Measurements from ENCODE around the gene MMP14. TPM values are rescaled to one million over a fixed set of nuclear protein-coding genes. Genes with fewer than 3 reads are reported as not detected.

MMP14 gene
- total RNA-seq, 1 experiment from 2014 or later = 17.8 TPM

- Histone ChIP-seq H3K9me2 (ENCODE audit: insufficient read depth) (no peaks in the 10 kb centered on the region), H3K9me3 (ENCODE audit: control insufficient read depth in 1 of 2, insufficient read depth in 1 of 2, low read depth in 1 of 2, low read length in 2 of 2) (no peaks in the 10 kb centered on the region), H4K20me1 (ENCODE audit: insufficient read depth) (no peaks in the 10 kb centered on the region), H3K79me2 (ENCODE audit: insufficient read depth, low read length) (no peaks in the 10 kb centered on the region; the same call in 1 of the 2 replicates), H3K4me1 (ENCODE audit: control insufficient read depth in 1 of 2, insufficient read depth in 2 of 2, low read length in 2 of 2) (peaks cover 31 to 43% of the 10 kb centered on the region in 2 experiments), H3K27me3 (ENCODE audit: insufficient read depth, low read length) (no peaks in the 10 kb centered on the region), H3K27ac (ENCODE audit: low read depth, low read length) (peak overlapping the region; percentile 93), H2AFZ (ENCODE audit: low read depth, low read length, poor library complexity, severe bottlenecking) (peak overlapping the region; percentile 61), H3K9ac (ENCODE audit: low read length) (peak overlapping the region; percentile 72), H3K4me2 (ENCODE audit: low read length) (peak overlapping the region; percentile 79), H3K36me3 (ENCODE audit: control insufficient read depth in 1 of 2, insufficient read depth in 2 of 2, low read length in 2 of 2) (no peaks in the 10 kb centered on the region), H3K4me3 (replicated peaks in 1 of 2; ENCODE audit: low read depth in 1 of 2, low read length in 2 of 2) (peak overlapping the region; percentile 60 to 68)
- DNase-seq (ENCODE audit: low read depth, low spot score) = peak; percentile 49
- no TSS peak for BruUV-seq (replicated peaks)
- RAD21 ChIA-PET (ENCODE audit: low non-redundant PET in 1 of 2, low total read pairs in 2 of 2, uncharacterized antibody in 2 of 2, unreplicated experiment in 2 of 2) = no interaction called here
- peak; percentile 81 for ATAC-seq
- TF ChIP-seq SIN3A (IDR thresholded peaks at IDR 0.05; ENCODE audit: low read depth) (0 out of 2 replicates have a peak, but pooled peaks have one; percentile 38), SP1 (IDR thresholded peaks at IDR 0.05; ENCODE audit: low read depth) (no peak), CEBPB (IDR thresholded peaks at IDR 0.05; ENCODE audit: low read depth) (no peak), POLR2A (IDR thresholded peaks at IDR 0.05; ENCODE audit: borderline replicate concordance, extremely low read depth, insufficient read depth, insufficient read length) (peak; percentile 66), ZNF274 (IDR thresholded peaks at IDR 0.05; ENCODE audit: low read depth, low read length) (no peak), ZFX (IDR thresholded peaks at IDR 0.05) (peak; percentile 77), MAX (IDR thresholded peaks at IDR 0.05) (peak; percentile 95), SRF (IDR thresholded peaks at IDR 0.05; ENCODE audit: low read depth) (no peak), CTCF (IDR thresholded peaks at IDR 0.05 in 2 of 3, conservative IDR thresholded peaks at IDR 0.05 in 1 of 3; ENCODE audit: borderline replicate concordance in 1 of 3, insufficient read depth in 1 of 3, low read depth in 2 of 3, low read length in 2 of 3) (no peak; a peak in 1 of 6 replicates), POLR2AphosphoS5 (IDR thresholded peaks at IDR 0.05; ENCODE audit: low read depth, low read length) (peak; percentile 78), EGR1 (IDR thresholded peaks at IDR 0.05; ENCODE audit: low read depth) (peak; percentile 73), ELF1 (IDR thresholded peaks at IDR 0.05; ENCODE audit: borderline replicate concordance, low read depth) (no peak), CBX3 (IDR thresholded peaks at IDR 0.05; ENCODE audit: low read depth) (no peak), TCF7L2 (IDR thresholded peaks at IDR 0.05; ENCODE audit: borderline replicate concordance, extremely low read depth, insufficient read depth, insufficient read length) (no peak), EZH2phosphoT487 (IDR thresholded peaks at IDR 0.05; ENCODE audit: borderline replicate concordance) (no peak)
- TF ChIP-seq, protein P1, sequence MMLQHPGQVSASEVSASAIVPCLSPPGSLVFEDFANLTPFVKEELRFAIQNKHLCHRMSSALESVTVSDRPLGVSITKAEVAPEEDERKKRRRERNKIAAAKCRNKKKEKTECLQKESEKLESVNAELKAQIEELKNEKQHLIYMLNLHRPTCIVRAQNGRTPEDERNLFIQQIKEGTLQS (IDR thresholded peaks at IDR 0.05) = no peak
- CTCF ChIA-PET = interaction anchor here (1.0 to 7.0 kb wide), 3 partner anchors 13 to 316 kb away, joined by 3 to 51 read pairs (median 6); partner anchors contain the start of gene LRP10
- intact Hi-C loops (cut with micrococcal nuclease) = loop anchor here (1.0 kb wide), 1 partner anchor 14 kb away; no protein-coding TSS in a partner anchor
- POLR2A ChIA-PET = interaction anchor here (0.7 to 1.1 kb wide), 4 partner anchors 14 to 16 kb away, joined by 3 to 5 read pairs (median 4); partner anchors contain the start of gene LRP10
Observed at GRCh38 chr14:22886500-22887259, 50.3 kb downstream of the MMP14 start.
